OCI-LY7 (cell line): Measurements from ENCODE around the gene FBXO2. TPM values are rescaled to one million over a fixed set of nuclear protein-coding genes. Genes with fewer than 3 reads are reported as not detected.

ENCODE experiments used
- BruUV-seq: library from RNA; stranded (reverse); fragments of 400-500 nt; replicated peaks from 2 replicates; lab custom pipeline; 2021; lab: Mats Ljungman, UMichigan
- CTCF ChIA-PET: fragments of 300-600 bp; sonication (Branson Sonifier 250); formaldehyde crosslinking; loops from one replicate; lab custom pipeline; 2022; ENCODE audit warnings: antibody characterized with exemption; ENCODE audit not compliant: unreplicated experiment; lab: Charles Lee
- POLR2A ChIA-PET: fragments of 300-600 bp; sonication (Branson Sonifier 250); formaldehyde crosslinking; loops from one replicate; lab custom pipeline; 2022; ENCODE audit warnings: antibody characterized with exemption; lab: Charles Lee
- DNase-seq: peaks from one replicate; pipeline ENCODE4 v3.0.0-alpha.2; 2015; ENCODE audit warnings: low spot score
- H2AFZ ChIP-seq: fragments of 200-600 bp; sonication (generic), shearing (Covaris generic); 2 replicates; pipeline ENCODE4 v1.6.1; 2014; ENCODE audit warnings: mild to moderate bottlenecking, antibody characterized with exemption, low read length, moderate library complexity
- H3K27ac ChIP-seq: fragments of 200-600 bp; sonication (generic); 2 replicates; pipeline ENCODE4 v1.5.1; 2014; ENCODE audit warnings: mixed run types, low read depth, mild to moderate bottlenecking, moderate library complexity, low read length, inconsistent platforms; ENCODE audit not compliant: poor library complexity, severe bottlenecking
- H3K36me3 ChIP-seq: fragments of 200-600 bp; sonication (generic); 2 replicates; pipeline ENCODE4 v1.6.1; 2014; ENCODE audit warnings: mild to moderate bottlenecking, antibody characterized with exemption, low read length, moderate library complexity, mixed read lengths; ENCODE audit not compliant: insufficient read depth
- H3K4me1 ChIP-seq: fragments of 200-600 bp; sonication (generic); 2 replicates; pipeline ENCODE4 v1.5.1; 2014; ENCODE audit warnings: mild to moderate bottlenecking, low read length; ENCODE audit not compliant: insufficient read depth, poor library complexity, severe bottlenecking
- H3K4me2 ChIP-seq: fragments of 200-600 bp; sonication (generic); 2 replicates; pipeline ENCODE4 v1.6.1; 2014; ENCODE audit warnings: mild to moderate bottlenecking, low read length
- H3K4me3 ChIP-seq: fragments of 200-600 bp; sonication (generic); 2 replicates; pipeline ENCODE4 v1.5.1; 2014; ENCODE audit warnings: mild to moderate bottlenecking, low read depth, low read length; ENCODE audit not compliant: poor library complexity, severe bottlenecking
- H3K79me2 ChIP-seq: fragments of 200-600 bp; sonication (generic); 2 replicates; pipeline ENCODE4 v1.6.1; 2016; ENCODE audit warnings: low read depth, mild to moderate bottlenecking, low read length, moderate library complexity, mixed read lengths; ENCODE audit not compliant: insufficient read depth
- H3K9me2 ChIP-seq: fragments of 200-600 bp; sonication (generic); 2 replicates; pipeline ENCODE4 v1.6.1; 2016; ENCODE audit warnings: mild to moderate bottlenecking, low read length, mixed read lengths; ENCODE audit not compliant: insufficient read depth
- H3K9me3 ChIP-seq: fragments of 200-600 bp; sonication (generic); 2 replicates; pipeline ENCODE4 v1.6.1; 2014; ENCODE audit warnings: mild to moderate bottlenecking, mixed run types, low read length, mixed read lengths
- H4K20me1 ChIP-seq: fragments of 200-600 bp; sonication (generic); 2 replicates; pipeline ENCODE4 v1.6.1; 2014; ENCODE audit warnings: mild to moderate bottlenecking, antibody characterized with exemption, low read length, moderate library complexity, mixed read lengths; ENCODE audit not compliant: insufficient read depth
- CTCF ChIP-seq: fragments of 200-600 bp; sonication (generic); conservative IDR thresholded peaks from 2 replicates; pipeline ENCODE4 v1.5.1; 2014; ENCODE audit warnings: mild to moderate bottlenecking, antibody characterized with exemption, low read length, moderate library complexity, mixed read lengths
- EZH2phosphoT487 ChIP-seq: fragments of 200-600 bp; sonication (generic); IDR thresholded peaks from 2 replicates; pipeline ENCODE4 v1.6.1; 2018; ENCODE audit warnings: low read depth, borderline replicate concordance, mild to moderate bottlenecking, mixed run types, antibody characterized with exemption, low read length, moderate library complexity, mixed read lengths
- intact Hi-C: fragments of 100-400 bp; cut with micrococcal nuclease; formaldehyde crosslinking; loops from one replicate; pipeline ENCODE4 v1.10.0; 2022; ENCODE audit not compliant: unreplicated experiment
- total RNA-seq, 2 experiments: library from RNA; depleted of rRNA in 1 of 2; stranded (reverse); fragments of >200 nt in 1 of 2; shearing (Covaris generic) in 1 of 2; gene quantifications; 2 replicates each; pipeline ENCODE4 v1.2.3, GENCODE V29; 2014 to 2022

Gene FBXO2
- total RNA-seq, 2 experiments from 2014 or later = 2.7 to 6.1 TPM

- no peaks in the 10 kb centered on the region for H3K9me2 ChIP-seq
- ChIA-PET POLR2A (no interaction called here), CTCF (no interaction called here)
- H3K9me3 ChIP-seq = no peaks in the 10 kb centered on the region
- H3K27ac ChIP-seq = no peak overlapping the region
- no peak overlapping the region for H2AFZ ChIP-seq
- BruUV-seq = no TSS peak
- intact Hi-C loops = no loop called here
- no peaks in the 10 kb centered on the region for H3K79me2 ChIP-seq
- no peaks in the 10 kb centered on the region for H3K36me3 ChIP-seq
- H3K4me3 ChIP-seq = no peak overlapping the region
- TF ChIP-seq EZH2phosphoT487 (no peak), CTCF (no peak)
- no peak overlapping the region for H3K4me2 ChIP-seq
- H3K4me1 ChIP-seq = no peaks in the 10 kb centered on the region
- DNase-seq = no peak
- H4K20me1 ChIP-seq = no peaks in the 10 kb centered on the region
Measured at GRCh38 chr1:11700601-11701467, 46.6 kb upstream of the FBXO2 start.

GRCh38 chr1:11697893-11698210, 43.6 kb upstream of the FBXO2 start:
- no peak for DNase-seq
- Histone ChIP-seq H3K9me3 (no peaks in the 10 kb centered on the region), H3K27ac (no peak overlapping the region), H3K36me3 (no peaks in the 10 kb centered on the region), H3K4me1 (no peaks in the 10 kb centered on the region), H2AFZ (no peak overlapping the region), H3K4me3 (no peak overlapping the region), H3K79me2 (no peaks in the 10 kb centered on the region), H4K20me1 (no peaks in the 10 kb centered on the region), H3K9me2 (no peaks in the 10 kb centered on the region), H3K4me2 (no peak overlapping the region)
- no TSS peak for BruUV-seq
- TF ChIP-seq CTCF (no peak), EZH2phosphoT487 (no peak)
- intact Hi-C loops = no loop called here
- CTCF ChIA-PET = no interaction called here
- POLR2A ChIA-PET = no interaction called here

- Histone ChIP-seq H3K27ac (no peak overlapping the region), H2AFZ (no peak overlapping the region), H3K79me2 (no peaks in the 10 kb centered on the region), H3K4me3 (no peak overlapping the region), H3K4me1 (no peaks in the 10 kb centered on the region), H3K9me2 (no peaks in the 10 kb centered on the region), H3K36me3 (no peaks in the 10 kb centered on the region), H4K20me1 (no peaks in the 10 kb centered on the region), H3K4me2 (no peak overlapping the region), H3K9me3 (no peaks in the 10 kb centered on the region)
- intact Hi-C loops = no loop called here
- CTCF ChIA-PET = no interaction called here
- TF ChIP-seq EZH2phosphoT487 (no peak), CTCF (no peak)
- no TSS peak for BruUV-seq
- POLR2A ChIA-PET = interaction anchor here (0.6 kb wide), 1 partner anchor 22 kb away, joined by 3 read pairs; no protein-coding TSS in a partner anchor
- no peak for DNase-seq
Measured at GRCh38 chr1:11697188-11697892, 43.1 kb upstream of the FBXO2 start.
